ENCODE results near the gene PXYLP1. TPM values are rescaled to one million over a fixed set of nuclear protein-coding genes. Genes with fewer than 3 reads are reported as not detected.

Gene PXYLP1
- total and polyA plus RNA-seq, 2 of the 8 experiments (the other 6 are each of a cell fraction or from before 2014, with no cell fraction given), result 19.4 to 20.6 TPM

GRCh38 chr3:141253811-141254210 lies 22.2 kb downstream of the PXYLP1 start (continued):
- TF ChIP-seq FOSL1 (IDR thresholded peaks at IDR 0.05; ENCODE audit: insufficient read depth, low read depth, low read length), result no peak
- TF ChIP-seq SP4 (IDR thresholded peaks at IDR 0.05; ENCODE audit: low read length), result no peak
- no peak for TF ChIP-seq TAF7 (optimal IDR thresholded peaks at IDR 0.05; ENCODE audit: borderline replicate concordance, low read depth, low read length)
- TF ChIP-seq CEBPB (IDR thresholded peaks at IDR 0.05; ENCODE audit: low read depth, low read length), result no peak
- TF ChIP-seq KDM4A (IDR thresholded peaks at IDR 0.05; ENCODE audit: low read depth, low read length, severe bottlenecking), result no peak
- TF ChIP-seq SIX5 (IDR thresholded peaks at IDR 0.05; ENCODE audit: low read depth, low read length), result no peak
- no peak for TF ChIP-seq EZH2 (IDR thresholded peaks at IDR 0.05; ENCODE audit: low read depth, low read length, severe bottlenecking)
